Stimulated activated naive CD4-positive, alpha-beta T cell (primary cell): ENCODE results near the gene SLC33A1.
"Not testable (repeated sequence)": the region's sequence is repeated elsewhere in the genome, so short reads cannot be mapped to it uniquely, and the experiment has no call there.

Experiments
- DNase-seq, 6 experiments: peaks; one replicate each; lab custom pipeline; 2025; lab: John Stamatoyannopoulos, UW

Gene SLC33A1

DNA sequence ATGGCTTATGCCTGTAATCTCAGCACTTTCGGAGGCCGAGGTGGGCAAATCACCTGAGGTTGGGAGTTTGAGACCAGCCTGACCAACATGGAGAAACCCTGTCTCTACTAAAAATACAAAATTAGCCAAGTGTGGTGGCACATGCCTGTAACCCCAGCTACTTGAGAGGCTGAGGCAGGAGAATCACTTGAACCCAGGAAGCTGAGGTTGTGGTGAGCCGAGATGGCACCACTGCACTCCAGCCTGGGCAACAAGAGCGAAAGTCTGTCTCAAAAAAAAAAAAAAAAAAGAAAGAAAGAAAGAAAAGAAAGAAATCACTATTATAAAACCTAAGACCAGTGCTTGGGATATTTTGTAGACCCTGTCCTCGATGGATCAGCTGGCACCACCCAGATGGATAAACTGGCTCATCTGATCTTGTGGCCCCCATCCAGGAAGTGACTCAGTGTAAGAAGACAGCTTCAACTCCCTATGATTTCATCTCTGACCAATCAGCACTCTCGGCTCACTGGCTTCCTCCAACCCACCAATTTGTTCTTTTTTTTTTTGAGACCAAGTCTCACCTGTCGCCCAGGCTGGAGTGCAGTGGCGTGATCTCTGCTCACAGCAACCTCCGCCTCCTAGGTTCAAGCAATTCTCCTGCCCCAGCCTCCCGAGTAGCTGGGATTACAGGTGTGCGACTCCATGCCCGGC, 8.2 kb upstream of the SLC33A1 start:
- DNase-seq = peak in 4 of 6 experiments; percentile 4 to 44 (median 30)

DNA sequence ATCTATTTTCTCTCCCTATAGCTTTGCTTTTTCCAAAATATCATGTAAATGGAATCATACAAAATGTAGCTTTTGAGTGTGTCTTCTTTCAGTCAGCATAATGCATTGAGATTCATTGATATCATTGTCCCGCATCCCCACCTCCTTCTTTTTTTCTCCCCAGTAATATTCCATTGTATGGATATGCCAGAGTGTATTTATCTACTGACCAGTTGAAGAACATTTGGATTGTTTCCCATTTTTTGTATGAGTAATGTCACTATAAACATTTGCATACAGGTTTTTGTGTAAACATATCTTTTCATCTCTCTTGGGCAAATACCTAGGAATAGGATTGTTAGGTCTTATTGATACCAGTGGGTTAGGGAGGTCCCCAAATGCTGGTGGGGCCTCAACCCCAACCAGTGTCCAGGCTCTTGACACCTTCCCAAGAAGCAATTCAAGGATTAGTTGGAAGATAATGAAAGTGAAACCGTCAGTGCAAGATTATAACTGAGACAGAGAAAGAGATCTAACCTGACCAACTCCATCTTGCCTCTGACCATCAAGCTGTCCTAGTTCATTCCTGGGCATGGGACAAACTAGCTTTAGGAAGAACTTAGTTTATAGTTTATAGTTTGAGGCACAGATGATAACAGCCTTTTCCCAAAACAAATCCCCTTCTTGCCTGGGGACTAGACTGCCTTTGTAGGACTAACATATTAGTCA, 7.4 kb upstream of the SLC33A1 start:
- no peak for DNase-seq

DNA sequence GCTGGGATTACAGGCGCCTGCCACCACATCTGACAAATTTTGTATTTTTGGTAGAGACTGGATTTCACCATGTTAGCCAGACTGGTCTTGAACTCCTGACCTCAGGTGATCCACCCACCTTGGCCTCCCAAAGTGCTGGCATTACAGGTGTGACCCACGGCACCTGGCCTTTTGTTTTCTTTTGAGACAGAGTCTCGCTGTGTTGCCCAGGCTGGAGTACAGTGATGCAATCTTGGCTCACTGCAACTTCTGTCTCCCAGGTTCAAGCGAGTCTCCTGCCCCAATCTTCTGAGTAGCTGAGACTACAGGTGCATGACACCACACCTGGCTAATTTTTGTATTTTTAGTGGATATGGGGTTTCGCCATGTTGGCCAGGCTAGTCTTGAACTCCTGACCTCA, 6.2 kb upstream of the SLC33A1 start:
- DNase-seq = not testable (repeated sequence)

DNA sequence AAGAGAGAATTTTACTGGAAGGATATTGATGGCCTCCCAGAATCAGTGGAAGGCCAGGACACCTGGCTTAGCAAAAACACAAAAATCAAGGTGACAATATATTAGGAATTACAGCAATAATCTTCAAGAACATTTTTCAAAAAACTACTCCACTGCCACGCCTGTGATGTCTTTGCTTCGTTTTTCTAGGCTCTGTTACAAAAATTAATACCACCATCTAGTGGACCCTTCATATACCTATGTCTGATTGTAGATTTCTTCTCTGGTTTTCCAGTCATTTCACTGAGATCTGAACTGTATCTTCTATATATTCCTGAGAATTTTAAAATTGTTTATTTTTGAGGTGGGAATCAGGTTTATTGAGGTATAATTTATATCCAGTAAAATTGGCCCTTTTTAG, 5.6 kb upstream of the SLC33A1 start:
- DNase-seq = peak in 1 of 6 experiments; percentile 10

DNA sequence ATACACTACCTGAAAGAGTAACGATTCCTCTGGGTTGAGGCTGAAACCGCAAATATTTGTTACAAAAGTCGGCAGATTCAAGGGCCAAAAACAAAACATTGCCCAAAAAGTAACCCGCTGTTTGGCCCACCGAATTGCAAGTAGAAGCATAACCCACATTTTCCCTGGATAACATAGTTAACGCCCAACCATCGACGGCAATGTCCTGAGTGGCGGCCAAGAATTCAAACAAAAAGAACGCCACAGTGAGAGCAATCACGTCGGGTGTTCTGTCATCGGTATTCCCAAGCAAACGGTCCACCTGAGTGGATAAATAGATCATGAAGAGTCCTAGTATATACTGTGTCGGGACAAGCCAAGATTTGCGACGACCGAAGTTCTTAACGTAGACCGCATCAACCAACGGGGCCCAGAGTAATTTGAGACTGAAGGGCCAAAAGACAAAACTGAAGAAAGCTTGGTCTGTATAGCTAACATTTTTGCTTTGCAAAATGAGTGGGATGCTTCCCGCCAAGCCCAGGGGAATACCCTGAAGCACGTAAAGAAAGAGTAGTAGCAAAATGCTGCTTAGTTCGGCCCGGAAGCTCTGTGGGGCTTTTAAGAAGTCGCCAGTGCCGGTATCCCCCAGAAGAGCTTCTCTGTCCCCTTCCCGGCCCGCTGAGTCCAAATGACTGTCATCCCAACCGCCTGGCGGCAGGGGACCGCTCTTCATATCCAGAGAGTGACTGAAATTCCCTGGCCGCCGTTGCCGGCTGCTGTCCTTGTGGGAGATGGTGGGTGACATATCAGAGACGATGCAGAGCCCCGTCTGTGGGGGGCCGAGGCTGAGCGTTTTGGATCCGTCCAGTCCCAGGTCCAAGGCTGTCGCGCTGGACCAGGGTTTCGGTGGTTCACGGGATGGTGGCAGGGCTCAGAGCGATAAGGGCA, 750 bp downstream of the SLC33A1 start:
- peak in 2 of 6 experiments; percentile 16 to 46 for DNase-seq

DNA sequence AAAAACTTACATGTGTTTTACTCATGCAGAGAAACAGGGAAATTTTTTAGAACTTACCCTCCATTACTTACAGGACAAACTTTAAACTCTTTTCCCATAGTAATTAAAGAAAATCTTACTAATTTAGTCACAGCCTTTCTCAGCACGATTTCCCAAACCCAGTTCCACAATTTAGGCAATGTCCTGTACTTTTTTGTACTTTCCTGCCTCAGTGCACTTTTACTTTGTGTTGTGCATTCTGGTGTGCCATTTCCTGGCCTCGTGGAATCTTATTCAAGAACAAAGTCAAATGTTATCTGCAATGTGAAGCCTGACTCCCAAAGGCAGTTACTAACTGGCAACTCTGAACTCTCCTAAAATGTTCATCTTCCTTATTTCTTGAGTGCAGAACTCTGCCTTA, 1.9 kb downstream of the SLC33A1 start:
- DNase-seq = no peak

DNA sequence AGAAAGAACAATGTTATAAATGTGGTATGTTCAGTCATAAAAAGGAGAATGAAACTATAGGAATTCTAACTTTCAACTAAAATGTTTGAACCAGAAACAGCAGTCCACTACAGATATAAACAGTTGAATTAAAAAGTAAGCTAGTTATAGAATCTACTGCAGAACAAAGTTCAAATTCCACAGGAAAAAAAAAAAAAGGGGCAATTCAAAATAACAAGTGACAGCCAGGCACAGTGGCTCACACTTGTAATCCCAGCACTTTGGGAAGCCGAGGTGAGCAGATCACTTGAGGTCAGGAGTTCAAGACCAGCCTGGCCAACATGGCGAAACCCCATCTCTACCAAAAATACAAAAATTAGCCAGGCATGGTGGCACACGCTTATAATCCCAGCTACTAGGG, 4.8 kb downstream of the SLC33A1 start:
- DNase-seq = not testable (repeated sequence)

DNA sequence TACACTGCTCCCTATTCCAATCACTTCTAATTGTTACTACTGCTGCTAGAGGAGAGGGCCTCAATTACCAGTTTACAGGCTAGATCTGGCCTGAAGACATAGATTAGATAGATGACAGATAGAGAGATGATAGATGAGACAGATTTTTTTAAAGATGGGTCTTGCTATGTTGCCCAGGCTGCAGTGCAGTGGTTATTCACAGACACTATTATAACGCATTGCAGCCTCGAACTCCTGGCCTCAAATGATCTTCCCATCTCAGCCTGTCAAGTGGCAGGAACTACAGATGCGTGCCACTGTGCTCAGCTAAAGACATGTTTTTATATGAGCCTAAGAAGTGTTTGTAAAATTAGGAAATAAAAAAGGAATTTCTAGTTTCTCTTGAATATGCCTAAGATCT, 6.2 kb downstream of the SLC33A1 start:
- DNase-seq = no peak

DNA sequence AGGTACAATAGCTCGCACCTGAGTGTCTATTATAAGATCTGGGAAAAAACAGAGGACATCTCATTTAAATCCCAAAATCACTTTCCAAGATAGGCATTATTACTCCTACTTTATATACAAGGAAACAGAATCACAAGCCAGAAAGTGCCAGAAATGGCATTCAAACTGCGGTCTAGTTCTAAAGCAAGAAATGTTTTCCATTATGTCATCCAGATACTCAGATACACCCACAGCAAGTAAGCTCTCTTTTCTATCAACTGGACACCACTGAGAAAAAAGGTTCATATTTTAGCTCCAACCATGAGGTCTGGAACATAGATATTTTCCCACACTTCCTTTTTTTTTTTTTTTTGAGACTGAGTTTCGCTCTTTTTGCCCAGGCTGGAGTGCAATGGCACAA, 8.1 kb downstream of the SLC33A1 start:
- DNase-seq = no peak

DNA sequence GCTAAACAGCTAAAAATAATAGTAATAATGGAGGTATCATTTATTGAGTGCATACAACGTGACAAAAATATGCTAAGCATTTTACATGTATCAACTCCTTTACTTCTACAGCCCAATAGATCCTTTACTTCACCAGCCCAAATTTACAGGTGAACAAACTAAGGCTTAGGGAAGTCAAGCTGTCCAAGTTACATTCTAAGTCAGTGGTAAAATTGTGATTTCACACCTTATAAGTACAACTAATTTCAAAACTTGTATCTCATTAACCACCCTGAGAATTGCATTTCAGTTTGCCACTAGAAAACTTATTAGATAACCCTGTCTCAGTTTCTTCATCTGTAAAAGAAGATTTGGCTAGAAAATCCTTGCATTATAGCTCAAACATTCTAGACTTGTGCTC, 10.7 kb downstream of the SLC33A1 start:
- DNase-seq = no peak

DNA sequence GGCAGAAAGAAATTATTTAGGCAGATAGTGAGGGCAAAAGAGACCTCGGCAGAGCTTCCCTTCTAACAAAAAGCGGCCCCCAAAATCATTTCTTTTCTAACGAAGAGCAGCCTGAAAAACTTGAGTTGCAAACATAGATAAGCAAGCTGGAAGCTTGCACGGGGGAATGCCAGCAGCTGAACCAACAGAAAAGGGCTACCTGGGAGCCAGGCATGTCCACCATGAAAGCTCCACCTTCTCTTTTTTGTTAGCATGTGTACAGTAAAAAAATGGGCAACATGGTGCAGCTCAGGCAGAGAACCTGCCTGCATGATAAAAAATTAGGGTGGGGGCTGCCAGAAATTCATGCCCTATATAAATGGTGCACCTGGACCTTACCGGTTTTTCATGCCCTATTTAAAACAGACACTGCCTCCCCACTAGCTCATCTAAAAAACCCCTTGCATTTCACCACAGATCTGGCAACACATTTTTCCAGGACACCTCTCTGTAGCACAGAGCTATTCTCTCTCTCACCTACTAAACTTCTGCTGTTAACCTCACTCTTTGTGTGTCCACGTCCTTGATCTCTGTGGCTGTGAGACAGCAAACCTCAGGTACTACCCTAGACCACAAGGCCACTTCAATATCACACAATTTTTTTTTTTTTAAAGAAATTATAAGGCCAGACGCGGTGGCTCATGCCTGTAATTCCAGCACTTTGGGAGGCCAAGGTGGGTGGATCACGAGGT, 18.7 kb downstream of the SLC33A1 start:
- DNase-seq = no peak

DNA sequence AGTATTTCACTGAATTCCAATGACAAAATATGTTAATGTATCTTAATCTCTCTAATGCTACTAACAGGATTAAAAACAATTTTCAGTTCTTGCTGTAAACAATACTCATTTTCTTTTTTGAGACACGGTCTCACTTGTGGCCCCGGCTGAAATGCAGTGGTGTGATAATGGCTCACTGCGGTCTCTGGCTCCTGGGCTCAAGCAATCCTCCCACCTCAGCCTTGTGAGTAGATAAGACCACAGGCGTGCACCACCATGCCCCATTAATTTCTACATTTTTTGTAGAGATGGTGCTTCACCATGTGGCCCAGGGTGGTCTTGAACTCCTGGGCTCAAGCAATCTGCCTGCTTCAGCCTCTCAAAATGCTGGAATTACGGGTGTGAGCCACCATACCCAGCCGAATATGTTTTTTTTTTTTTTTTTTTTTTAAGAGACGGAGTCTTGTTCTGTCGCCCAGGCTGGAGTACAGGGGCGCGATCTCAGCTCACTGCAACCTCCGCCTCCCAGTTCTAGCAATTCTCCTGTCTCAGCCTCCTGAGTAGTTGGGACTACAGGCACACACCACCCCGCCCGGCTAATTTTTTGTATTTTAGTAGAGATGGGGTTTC, 25.6 kb downstream of the SLC33A1 start:
- not testable (repeated sequence) for DNase-seq

DNA sequence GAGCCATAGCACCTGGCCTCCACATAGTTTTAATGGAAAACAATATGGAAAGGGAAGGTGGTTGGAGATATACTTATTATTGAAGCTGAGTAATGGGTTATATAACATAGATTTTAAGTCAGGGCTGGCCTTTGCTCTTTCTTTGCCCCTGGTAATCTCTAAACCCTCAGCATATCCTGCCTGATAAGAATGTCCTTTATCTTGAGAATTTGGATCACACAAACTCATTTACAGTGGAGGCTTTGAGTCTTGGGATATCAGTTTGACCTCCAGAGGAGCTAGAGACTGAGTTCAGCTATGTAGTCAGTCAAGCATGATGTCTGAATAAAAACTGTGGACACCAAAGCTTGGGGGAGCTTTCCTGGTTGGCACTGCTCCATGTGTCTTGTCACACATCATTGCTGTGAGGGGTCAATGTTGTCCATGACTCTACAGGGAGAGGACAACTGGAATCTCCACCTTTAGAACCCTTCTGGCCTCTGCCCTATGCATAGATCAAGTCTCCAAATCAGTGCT, 39.1 kb downstream of the SLC33A1 start:
- DNase-seq = no peak

DNA sequence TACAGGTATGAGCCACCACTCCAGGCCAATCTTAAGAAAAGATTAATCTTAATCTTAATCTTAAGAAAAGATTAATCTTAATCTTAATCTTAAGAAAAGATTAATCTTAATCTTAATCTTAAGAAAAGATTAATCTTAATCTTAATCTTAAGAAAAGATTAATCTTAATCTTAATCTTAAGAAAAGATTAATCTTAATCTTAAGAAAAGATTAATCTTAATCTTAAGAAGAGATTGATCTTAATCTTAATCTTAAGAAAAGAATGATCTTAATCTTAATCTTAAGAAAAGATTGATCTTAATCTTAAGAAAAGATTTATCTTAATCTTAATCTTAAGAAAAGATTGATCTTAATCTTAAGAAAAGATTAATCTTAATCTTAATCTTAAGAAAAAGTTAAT, 41.0 kb downstream of the SLC33A1 start:
- DNase-seq = not testable (repeated sequence)

DNA sequence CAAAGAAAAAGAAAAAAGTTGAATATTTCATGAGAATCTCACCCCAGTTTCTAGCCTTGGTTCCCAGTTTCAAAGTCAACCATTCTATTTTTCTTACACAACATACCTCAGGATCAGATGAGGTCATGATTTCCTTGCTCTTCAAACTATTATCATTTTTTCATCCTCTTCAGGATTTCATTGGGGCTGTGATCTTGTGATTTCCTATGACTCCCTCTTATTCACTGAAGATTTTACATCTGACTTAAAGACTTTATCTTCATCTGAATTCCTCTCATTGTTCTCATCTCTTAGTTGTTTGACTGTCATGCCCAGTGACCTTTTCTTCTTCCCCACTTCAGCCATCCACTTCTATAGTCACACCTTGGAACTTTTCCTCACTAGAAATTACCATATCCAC, 45.0 kb downstream of the SLC33A1 start:
- DNase-seq = no peak

DNA sequence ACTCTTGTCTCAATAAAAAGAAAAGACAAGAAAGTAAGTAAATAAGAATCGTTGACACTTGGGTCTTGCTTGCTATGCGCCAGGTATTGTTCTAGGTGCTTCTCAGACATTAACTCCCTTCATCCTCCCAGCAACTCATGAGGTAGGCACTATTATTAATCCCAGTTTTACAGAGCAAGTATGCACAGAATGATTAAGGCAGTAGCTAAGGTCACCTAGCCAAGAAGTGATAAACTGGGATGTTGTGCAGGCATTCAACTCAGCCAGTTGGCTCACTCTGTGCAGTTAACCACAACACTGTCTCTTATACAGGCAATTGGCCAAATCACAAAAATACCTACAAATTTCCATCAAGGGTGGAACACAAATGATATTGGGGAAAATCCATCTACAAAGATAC, 46.4 kb downstream of the SLC33A1 start:
- no peak for DNase-seq

DNA sequence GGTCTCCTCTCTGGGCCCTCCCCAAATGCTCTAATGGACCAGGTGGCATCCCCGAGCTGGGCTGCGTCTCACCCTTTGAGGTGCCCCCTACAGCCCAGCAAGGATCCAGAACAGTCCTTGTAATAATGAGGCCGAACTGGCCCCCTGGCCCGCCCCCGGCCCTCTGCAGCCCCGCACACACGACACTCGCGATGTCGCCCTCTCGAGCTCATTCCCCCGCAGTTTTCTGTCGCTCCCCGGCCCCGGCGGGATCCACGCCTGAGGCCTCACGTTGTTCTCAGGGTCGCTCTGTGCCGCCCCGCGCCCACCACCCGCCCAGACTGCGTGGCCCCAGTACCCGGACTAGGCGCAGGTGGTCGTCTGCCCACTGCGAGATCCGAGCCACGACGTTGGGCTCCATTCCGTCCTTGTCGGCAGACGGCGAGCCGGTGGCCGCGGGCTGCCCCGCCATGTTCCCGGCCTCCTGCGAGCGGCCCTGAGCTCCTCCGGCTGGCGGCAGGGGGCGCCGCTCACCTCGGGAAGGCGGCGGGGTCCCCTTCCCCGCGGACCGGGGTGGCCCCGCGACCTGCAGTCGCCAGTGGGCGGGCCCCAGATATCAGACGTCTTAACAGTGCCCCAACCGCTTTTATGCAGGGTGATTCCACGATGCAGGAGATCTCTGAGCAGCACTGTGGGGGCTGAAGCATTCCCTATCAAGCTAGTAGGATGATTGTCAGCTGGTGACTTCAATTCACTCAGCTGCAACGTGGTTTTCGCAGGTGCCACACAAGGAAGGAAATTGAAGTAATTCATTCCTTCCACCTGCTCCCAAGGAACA, 48.2 kb downstream of the SLC33A1 start, which contains the start of gene C3orf33:
C3orf33 (minus strand) TSS at position 477 of the 817 bp plus-strand sequence; CDS start at position 451, 26 bp downstream.
- peak; percentile 47 to 83 (median 67) for DNase-seq

DNA sequence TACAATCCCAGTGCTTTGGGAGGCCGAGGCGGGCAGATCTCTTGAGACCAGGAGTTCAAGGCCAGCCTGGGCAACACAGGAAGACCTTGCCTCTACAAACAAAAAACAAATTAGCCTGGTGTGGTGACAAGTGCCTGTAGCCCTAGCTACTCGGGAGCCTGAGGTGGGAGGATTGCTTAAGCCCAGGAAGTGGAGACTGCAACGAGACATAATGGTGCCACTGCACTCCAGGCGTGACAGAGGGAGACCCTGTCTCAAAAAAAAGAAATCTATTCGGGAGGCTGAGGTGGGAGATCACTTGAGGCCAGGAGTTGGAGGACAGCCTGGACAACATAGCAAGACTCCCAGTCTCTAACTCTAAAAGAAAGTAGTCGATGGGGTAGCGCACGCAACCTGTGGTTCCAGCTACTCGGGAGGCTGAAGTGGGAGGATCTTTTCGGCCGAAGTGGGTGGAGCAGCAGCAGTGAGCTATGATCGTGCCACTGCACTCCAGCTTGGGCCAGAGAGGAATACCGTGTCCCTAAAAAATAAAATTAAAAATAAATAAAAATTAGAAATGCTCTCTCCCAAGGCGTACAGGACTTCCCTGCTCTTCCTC, 48.9 kb downstream of the SLC33A1 start:
- no peak for DNase-seq

DNA sequence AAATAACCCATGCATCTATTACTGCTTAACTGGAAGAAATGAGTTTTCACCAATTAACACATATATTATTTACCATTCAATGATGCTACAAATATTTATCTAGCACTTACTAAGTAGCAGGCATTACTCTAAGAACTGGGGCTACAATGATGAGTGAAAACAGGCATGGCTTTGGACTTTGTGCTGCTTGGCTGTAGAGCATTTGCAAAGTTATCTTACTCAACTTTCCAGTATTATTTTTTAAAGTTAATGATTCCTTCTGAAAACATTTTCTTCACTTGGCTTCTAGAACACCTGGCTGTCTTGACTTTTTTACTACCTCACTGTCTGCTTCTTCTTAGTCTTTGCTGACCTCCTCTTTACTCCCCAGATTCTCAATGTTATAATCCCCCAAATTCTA, 49.9 kb downstream of the SLC33A1 start:
- DNase-seq = no peak

DNA sequence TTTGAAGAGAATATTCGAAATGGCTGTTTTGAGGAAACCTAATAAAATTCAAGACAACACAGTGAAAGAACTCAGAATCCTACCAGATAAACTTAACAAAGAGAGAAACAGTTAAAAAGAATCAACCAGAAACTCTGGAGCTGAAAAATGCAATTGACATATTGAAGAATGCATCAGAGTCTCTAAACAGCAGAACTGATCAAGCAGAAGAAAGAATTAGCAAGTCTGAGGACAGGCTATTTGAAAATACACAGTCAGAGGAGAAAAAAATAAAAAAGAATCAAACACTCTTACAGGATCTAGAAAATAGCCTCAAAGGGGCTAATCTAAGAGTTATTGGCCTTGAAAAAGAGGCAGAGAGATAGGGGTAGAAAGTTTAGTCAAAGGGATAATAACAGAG, 61.7 kb downstream of the SLC33A1 start:
- DNase-seq = no peak
